GM21717 (cell line): ENCODE results near the gene KCTD1.
"Not testable (repeated sequence)": the region's sequence is repeated elsewhere in the genome, so short reads cannot be mapped to it uniquely, and the experiment has no call there.

Experiments
- ATAC-seq: cut with Tn5 transposase; IDR thresholded peaks from one replicate; pipeline ENCODE4 v1.9.1; 2021; ENCODE audit warnings: mild to moderate bottlenecking, moderate library complexity; ENCODE audit not compliant: unreplicated experiment

The KCTD1 gene

GRCh38 chr18:26460449-26461091, 87.8 kb downstream of the KCTD1 start:
- peak; percentile 80 for ATAC-seq

DNA sequence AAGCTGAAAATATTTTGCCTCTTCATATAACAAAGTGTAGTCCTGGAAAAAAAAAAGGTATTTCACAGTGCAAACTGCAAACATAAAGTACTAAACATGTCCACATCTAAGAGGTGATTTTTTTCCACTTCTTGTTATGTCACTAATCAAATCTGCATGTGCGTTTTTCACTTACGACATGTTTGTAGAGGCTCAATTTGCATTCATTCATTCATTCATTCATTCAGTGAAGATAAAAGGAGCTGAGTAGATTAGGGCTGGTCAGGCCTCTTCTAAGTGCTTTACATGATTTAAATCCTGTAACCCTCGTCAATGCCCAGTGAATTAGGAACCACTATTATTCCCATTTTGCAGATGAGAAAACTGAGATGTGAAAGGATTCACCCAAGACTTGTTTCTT, 88.5 kb downstream of the KCTD1 start:
- ATAC-seq = no peak

DNA sequence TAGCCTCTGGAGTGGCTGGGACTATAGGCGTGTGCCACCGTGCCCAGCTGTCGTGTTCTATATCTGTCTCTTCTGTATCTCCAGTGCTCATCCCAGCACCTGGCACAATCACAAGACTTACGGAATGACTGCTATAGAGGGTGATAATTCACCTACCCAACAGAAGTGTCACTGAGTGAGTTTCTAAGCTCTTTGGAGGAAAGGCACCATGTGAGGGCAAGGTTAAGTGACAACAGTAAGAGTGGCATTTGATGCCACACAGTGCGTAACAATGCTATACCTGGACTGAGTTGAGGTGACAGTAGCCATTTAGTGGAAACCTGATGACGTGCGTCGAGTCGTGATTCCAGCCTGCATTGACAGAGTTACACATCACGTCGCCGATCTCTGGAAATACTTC, 89.0 kb downstream of the KCTD1 start:
- no peak for ATAC-seq

- ATAC-seq = peak; percentile 47
These were observed 89.7 kb downstream of the KCTD1 start for GRCh38 chr18:26458526-26459232.

DNA sequence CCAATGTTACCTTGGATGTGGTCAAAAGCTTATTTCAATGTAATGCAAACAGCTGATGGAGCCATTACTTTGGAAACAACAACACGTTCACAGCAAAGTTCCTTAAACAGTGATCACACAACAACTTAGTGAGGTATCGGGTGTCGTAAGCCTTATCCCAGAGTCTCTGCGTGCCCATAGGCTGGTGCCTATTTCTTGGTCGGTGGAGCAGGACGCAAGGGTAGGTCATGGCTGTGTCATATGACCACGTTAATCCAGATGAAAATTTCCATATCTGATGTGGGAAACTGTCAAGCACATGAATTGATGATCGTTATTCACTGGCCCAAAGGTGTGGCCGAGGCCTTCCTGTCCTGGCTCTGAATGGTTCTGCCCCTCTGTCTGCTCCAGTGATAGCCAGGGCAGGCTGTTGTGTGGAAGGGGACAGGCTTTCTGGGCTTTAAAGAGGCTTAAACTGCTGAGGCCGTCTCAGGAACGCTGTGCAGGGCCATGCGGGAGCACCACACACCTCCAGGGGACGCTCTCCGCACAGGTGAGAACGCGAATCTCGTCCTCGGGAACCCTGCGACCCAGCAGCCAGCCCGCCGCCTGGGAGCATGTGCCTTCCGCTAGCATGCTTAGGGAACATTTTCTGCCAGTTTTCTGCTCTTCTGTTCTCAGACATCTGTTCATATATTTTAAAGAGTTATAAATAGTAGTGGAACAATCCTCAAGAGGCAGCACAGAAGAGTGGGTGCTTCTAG, 90.6 kb downstream of the KCTD1 start:
- no peak for ATAC-seq

GRCh38 chr18:26457195-26457594, 91.2 kb downstream of the KCTD1 start:
- no peak for ATAC-seq

DNA sequence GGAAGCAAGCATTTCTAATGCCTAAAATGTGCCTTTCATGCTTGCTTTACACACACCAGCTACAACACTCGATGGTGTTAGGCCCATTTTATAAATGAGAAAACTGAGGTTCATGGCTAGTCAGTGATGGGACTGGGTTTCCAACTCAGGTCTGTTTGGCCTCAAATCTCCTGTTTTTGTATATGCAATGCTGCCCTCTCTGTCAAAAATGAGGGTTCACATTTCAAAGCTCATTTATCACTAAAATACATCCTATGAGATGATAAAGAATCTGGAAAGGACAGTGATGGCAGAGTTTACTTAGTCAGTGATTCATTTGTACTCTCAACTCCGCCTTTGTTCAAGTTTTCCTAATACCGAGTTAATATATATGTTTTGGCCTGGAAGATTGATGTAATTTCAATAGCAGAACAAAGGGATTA, 92.3 kb downstream of the KCTD1 start:
- no peak for ATAC-seq

GRCh38 chr18:26455639-26456038, 92.7 kb downstream of the KCTD1 start:
- ATAC-seq = no peak

DNA sequence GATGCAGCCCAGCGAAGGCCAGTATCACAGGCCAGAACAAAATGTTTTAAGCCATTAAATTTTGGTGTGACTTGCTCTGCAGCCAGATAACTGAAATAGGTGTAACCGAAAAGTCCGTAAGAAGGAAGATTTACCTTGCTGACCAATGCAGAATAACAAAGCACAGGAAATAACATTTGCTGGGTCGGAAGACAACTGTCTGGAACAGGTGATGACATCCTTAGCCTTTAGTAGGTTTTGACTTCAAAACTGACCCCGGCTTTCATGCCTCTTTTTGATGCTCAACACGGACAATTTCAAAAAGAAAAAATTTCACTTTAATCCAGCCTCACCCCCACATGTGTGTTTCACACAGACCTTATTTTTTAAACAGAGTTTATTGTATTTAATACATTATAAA, 93.7 kb downstream of the KCTD1 start:
- no peak for ATAC-seq

DNA sequence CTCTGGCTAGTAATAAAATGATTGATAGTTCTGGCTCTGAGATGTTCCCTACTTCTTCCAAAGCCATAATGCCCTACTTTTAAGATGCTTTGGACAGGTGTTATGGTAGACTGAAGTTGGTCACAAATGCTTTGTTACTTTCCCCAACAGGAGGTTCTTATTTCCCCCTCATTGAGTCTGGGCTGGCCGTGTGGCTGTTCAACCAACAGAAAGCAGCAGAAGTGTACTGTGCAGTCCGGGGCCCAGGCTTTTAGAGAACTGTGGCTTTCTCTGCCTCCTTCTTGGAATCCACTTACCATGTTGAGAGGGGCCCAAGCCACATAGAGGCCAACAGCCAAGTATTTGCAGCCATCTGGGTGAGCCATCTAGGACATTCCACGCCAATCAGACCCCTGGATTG, 94.2 kb downstream of the KCTD1 start:
- ATAC-seq = no peak

DNA sequence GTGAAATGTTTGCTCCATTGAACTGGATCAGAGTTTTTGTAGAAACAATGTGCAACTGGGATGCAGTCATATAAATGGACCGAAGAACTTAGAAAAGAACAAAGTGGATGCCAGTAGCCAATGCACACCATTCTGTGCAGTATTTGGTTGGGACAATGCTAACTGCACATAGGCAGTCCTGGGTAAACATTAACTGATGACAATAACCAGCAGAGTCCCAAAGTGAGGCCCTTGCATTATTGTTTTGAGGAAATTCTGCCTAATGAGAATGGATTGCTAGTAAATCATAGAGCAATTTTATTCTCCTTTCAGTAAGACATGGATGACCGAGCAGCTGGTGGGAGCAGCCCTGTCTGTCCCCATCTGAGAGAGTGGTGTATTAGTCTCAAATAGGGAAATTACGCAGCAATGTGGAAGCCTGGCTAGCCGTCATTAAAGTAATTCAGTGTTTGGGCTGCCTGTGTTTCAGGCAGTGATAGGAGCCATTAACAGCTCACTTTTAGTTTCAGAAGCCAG, 94.9 kb downstream of the KCTD1 start:
- ATAC-seq = no peak

DNA sequence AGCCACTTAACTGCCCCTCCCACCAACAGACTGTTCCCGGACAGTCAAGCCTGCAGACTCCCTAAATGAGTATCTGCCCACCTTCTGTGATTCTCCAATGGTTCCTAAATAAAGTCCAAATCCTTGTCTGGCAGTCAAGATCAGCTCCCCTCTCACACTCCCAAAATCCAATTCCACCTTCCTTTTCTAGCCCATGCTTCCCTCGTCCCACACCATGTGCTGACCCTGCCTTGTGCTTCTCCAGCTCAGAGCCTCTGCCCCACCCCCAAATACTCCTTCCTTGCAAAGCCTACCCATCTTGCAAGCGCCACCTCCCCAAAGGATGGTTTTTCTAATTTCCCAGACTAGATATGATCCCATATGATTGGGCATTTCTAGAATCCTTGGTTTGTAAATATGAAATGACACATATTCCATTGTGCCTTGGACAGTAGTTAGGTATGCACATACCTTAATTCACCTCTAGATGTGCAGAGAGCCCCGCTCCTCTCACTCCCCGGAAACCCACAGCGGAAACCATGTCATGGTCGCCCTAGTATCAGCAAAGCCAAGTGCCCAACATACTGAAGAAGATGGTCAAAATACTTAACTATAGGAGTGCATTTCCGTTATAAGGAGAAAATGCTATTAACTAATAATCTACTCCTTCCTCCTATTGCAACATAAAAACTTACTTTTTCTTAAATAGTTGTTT, 97.2 kb downstream of the KCTD1 start:
- ATAC-seq = no peak

- peak; percentile 63 for ATAC-seq
These were observed 99.6 kb downstream of the KCTD1 start for GRCh38 chr18:26448714-26449159.

DNA sequence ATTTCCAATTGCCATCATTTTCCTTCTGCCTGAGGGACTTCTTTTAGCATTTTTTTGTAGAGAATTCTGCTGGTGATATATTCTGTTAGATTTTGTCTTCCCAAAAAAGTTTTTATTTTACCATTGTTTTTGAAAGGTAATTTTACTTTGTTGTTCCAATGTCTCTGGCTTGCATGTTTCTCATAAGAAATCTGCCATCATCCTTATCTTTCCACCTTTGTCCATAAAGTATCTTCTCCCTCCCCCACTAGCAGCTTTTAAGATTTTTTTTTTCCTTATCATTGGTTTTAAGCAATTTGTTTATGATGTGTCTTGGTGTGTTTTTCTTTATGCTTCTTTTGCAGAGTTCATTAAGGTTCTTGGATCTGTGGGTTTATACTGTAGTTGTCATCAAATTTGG, 104.5 kb downstream of the KCTD1 start:
- ATAC-seq = no peak

GRCh38 chr18:26442126-26442525, 106.2 kb downstream of the KCTD1 start:
- ATAC-seq = no peak

GRCh38 chr18:26440644-26441043, 107.7 kb downstream of the KCTD1 start:
- ATAC-seq = no peak

GRCh38 chr18:26439537-26439936, 108.8 kb downstream of the KCTD1 start:
- ATAC-seq = no peak

DNA sequence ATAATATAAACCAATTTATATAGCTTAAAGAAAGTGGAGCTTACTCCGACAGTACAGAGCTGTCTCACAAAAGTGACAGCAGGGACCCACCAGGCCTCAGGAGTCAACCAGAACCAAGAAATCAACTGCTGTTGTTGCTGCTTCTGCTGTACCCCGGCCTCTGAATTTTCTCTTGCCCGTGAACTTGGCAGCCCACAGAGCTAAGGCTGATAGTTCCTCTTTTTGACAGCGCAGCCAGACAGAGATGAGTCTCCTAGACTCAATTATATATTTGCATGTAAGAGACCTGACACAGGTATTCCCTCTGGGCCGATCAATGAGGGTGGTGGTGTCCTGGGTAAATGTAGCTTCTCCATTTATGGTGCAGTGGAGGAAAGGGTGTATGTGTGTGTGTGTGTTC, 109.4 kb downstream of the KCTD1 start:
- ATAC-seq = peak; percentile 97

GRCh38 chr18:26437634-26438033, 110.7 kb downstream of the KCTD1 start:
- not testable (repeated sequence) for ATAC-seq

- no peak for ATAC-seq
These were observed 111.9 kb downstream of the KCTD1 start for GRCh38 chr18:26436176-26437051.
